Mucosa of stomach (tissue), 1 donor: ENCODE data around the gene CNDP2.
"Not testable (repeated sequence)": the region's sequence is repeated elsewhere in the genome, so short reads cannot be mapped to it uniquely, and the experiment has no call there.

Source experiments
- H3K27me3 ChIP-seq: one replicate; pipeline ENCODE4 v1.7.0; 2013; ENCODE audit warnings: mild to moderate bottlenecking, low read length; ENCODE audit not compliant: control insufficient read depth, insufficient read depth
- H3K36me3 ChIP-seq: one replicate; pipeline ENCODE4 v1.7.0; 2013; ENCODE audit warnings: low read length; ENCODE audit not compliant: control insufficient read depth, insufficient read depth
- H3K4me1 ChIP-seq: one replicate; pipeline ENCODE4 v1.7.0; 2013; ENCODE audit warnings: mild to moderate bottlenecking, low read length; ENCODE audit not compliant: control insufficient read depth, insufficient read depth
- H3K4me3 ChIP-seq: one replicate; pipeline ENCODE4 v1.7.0; 2013; ENCODE audit warnings: low read length
- H3K9ac ChIP-seq: one replicate; pipeline ENCODE4 v1.7.0; 2013; ENCODE audit warnings: mild to moderate bottlenecking, low read length, moderate library complexity
- H3K9me3 ChIP-seq: one replicate; pipeline ENCODE4 v1.7.0; 2013; ENCODE audit warnings: mild to moderate bottlenecking, low read length, moderate library complexity; ENCODE audit not compliant: control insufficient read depth
- donor health status: Pancreatic carcinoma.

Gene CNDP2

GRCh38 chr18:74515620-74516231, 19.6 kb downstream of the CNDP2 start:
- Histone ChIP-seq H3K4me3 (no peak overlapping the region), H3K9me3 (no peaks in the 10 kb centered on the region), H3K36me3 (peaks cover 28% of the 10 kb centered on the region), H3K4me1 (peaks cover 17% of the 10 kb centered on the region), H3K9ac (no peak overlapping the region), H3K27me3 (no peaks in the 10 kb centered on the region)

GRCh38 chr18:74516271-74517235, 20.4 kb downstream of the CNDP2 start:
- Histone ChIP-seq H3K9me3 (no peaks in the 10 kb centered on the region), H3K27me3 (no peaks in the 10 kb centered on the region), H3K4me1 (peaks cover 16% of the 10 kb centered on the region), H3K36me3 (peaks cover 25% of the 10 kb centered on the region), H3K9ac (no peak overlapping the region), H3K4me3 (no peak overlapping the region)

- Histone ChIP-seq H3K36me3 (peaks cover 25% of the 10 kb centered on the region), H3K4me3 (no peak overlapping the region), H3K9me3 (no peaks in the 10 kb centered on the region), H3K9ac (no peak overlapping the region), H3K27me3 (no peaks in the 10 kb centered on the region), H3K4me1 (peaks cover 9% of the 10 kb centered on the region)
Measured at GRCh38 chr18:74517236-74517630, 21.1 kb downstream of the CNDP2 start.

GRCh38 chr18:74518456-74519295, 22.5 kb downstream of the CNDP2 start:
- no peaks in the 10 kb centered on the region for H3K9me3 ChIP-seq
- no peak overlapping the region for H3K4me3 ChIP-seq
- peaks cover 25% of the 10 kb centered on the region for H3K36me3 ChIP-seq
- H3K4me1 ChIP-seq = peaks cover 7% of the 10 kb centered on the region
- no peak overlapping the region for H3K9ac ChIP-seq
- no peaks in the 10 kb centered on the region for H3K27me3 ChIP-seq

GRCh38 chr18:74519320-74520095, 23.3 kb downstream of the CNDP2 start:
- Histone ChIP-seq H3K9ac (no peak overlapping the region), H3K4me1 (peaks cover 7% of the 10 kb centered on the region), H3K36me3 (peaks cover 25% of the 10 kb centered on the region), H3K27me3 (no peaks in the 10 kb centered on the region), H3K4me3 (no peak overlapping the region), H3K9me3 (no peaks in the 10 kb centered on the region)

GRCh38 chr18:74520096-74520833, 24.1 kb downstream of the CNDP2 start:
- Histone ChIP-seq H3K27me3 (no peaks in the 10 kb centered on the region), H3K9ac (no peak overlapping the region), H3K36me3 (peaks cover 25% of the 10 kb centered on the region), H3K4me3 (no peak overlapping the region), H3K9me3 (no peaks in the 10 kb centered on the region), H3K4me1 (peaks cover 8% of the 10 kb centered on the region)

GRCh38 chr18:74521068-74521725, 25.0 kb downstream of the CNDP2 start:
- H3K9me3 ChIP-seq = no peaks in the 10 kb centered on the region
- peaks cover 16% of the 10 kb centered on the region for H3K4me1 ChIP-seq
- peaks cover 17% of the 10 kb centered on the region for H3K36me3 ChIP-seq
- no peaks in the 10 kb centered on the region for H3K27me3 ChIP-seq
- no peak overlapping the region for H3K4me3 ChIP-seq
- no peak overlapping the region for H3K9ac ChIP-seq

GRCh38 chr18:74522635-74523548, 26.7 kb downstream of the CNDP2 start:
- Histone ChIP-seq H3K27me3 (no peaks in the 10 kb centered on the region), H3K4me1 (peaks cover 9% of the 10 kb centered on the region), H3K36me3 (peaks cover 13% of the 10 kb centered on the region), H3K4me3 (no peak overlapping the region), H3K9ac (no peak overlapping the region), H3K9me3 (no peaks in the 10 kb centered on the region)

GRCh38 chr18:74524097-74524496, 27.9 kb downstream of the CNDP2 start:
- Histone ChIP-seq H3K27me3 (no peaks in the 10 kb centered on the region), H3K9ac (no peak overlapping the region), H3K4me3 (no peak overlapping the region), H3K9me3 (no peaks in the 10 kb centered on the region), H3K4me1 (peaks cover 9% of the 10 kb centered on the region), H3K36me3 (peaks cover 10% of the 10 kb centered on the region)

- H3K4me1 ChIP-seq, H3K9ac ChIP-seq, H3K4me3 ChIP-seq, H3K36me3 ChIP-seq, H3K27me3 ChIP-seq, H3K9me3 ChIP-seq: not testable (repeated sequence)
Measured at GRCh38 chr18:74524915-74525314, 28.8 kb downstream of the CNDP2 start.
